ENCODE results near the gene GPR3. TPM values are rescaled to one million over a fixed set of nuclear protein-coding genes. Genes with fewer than 3 reads are reported as not detected.

GPR3 gene
- total and polyA plus RNA-seq, 2 of the 13 experiments (the other 11 are each of a cell fraction or from before 2014, with no cell fraction given), result 1.00 to 2.6 TPM

DNA sequence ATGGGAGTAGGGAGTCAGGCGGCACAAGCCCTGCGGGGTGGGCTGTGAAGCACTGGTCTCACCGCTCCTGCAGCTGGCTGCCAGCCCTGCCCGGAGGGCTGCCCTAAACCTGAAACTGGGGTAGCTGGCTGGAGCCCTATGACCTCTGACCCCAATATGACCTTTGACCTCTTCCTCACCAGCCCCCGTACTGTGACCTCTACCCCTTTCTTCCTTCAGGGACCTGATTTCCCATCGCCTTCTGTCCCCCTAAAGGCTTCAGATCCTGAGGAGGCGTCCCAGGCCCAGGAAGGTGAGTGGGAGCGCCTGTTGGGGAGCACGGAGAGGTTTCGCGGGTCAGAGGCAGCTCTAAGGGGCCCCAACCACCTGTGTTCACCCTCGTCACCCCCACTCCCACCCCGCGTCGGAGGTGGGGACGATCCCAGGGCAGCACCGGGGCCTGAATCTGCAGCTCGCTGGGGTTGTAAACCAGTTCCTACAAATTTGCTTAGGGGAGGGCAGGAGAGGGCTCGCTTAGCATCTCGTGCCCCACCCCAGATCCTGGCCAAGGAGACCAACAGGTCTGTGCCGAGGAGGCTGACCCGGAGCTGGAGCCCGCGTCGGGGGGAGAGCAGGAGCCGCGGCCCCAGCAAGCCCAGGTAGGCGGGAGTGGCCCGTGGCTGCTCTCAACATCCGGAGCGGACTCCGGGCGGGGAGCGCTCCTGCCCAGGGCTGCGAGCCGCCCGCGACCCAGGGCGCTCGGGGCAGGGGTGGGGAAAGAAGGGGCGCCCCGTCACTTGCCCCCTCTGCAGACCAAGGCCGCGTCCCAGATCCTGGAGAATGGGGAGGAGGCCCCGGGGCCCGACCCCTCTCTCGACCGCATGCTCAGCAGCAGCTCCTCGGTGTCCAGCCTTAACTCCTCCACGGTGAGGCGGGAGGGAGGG, 43.3 kb upstream of the GPR3 start:
- peak overlapping the region; percentile 22; the same call in 1 of the 2 replicates for H3K9ac ChIP-seq (ENCODE audit: insufficient read depth, low read depth, low read length)
- CTCF ChIA-PET (ENCODE audit: low intra/inter-chr PET ratio, low total read pairs), result no interaction called here
- intact Hi-C loops (cut with micrococcal nuclease; ENCODE audit: unreplicated experiment), result loop anchor here (1.0 kb wide), 1 partner anchor 8 kb away; no protein-coding TSS in a partner anchor
- no peak for TF ChIP-seq SP1 (IDR thresholded peaks at IDR 0.05)
- TF ChIP-seq SP1 (CRISPR knock-in tag; IDR thresholded peaks at IDR 0.05), result peak; percentile 33; the same call in 1 of the 2 replicates
- no peak for TF ChIP-seq ZNF766 (CRISPR knock-in tag; IDR thresholded peaks at IDR 0.05; ENCODE audit: borderline replicate concordance)
- TF ChIP-seq ZNF703 (CRISPR knock-in tag; IDR thresholded peaks at IDR 0.05; ENCODE audit: borderline replicate concordance), result no peak
- TF ChIP-seq, protein P1, sequence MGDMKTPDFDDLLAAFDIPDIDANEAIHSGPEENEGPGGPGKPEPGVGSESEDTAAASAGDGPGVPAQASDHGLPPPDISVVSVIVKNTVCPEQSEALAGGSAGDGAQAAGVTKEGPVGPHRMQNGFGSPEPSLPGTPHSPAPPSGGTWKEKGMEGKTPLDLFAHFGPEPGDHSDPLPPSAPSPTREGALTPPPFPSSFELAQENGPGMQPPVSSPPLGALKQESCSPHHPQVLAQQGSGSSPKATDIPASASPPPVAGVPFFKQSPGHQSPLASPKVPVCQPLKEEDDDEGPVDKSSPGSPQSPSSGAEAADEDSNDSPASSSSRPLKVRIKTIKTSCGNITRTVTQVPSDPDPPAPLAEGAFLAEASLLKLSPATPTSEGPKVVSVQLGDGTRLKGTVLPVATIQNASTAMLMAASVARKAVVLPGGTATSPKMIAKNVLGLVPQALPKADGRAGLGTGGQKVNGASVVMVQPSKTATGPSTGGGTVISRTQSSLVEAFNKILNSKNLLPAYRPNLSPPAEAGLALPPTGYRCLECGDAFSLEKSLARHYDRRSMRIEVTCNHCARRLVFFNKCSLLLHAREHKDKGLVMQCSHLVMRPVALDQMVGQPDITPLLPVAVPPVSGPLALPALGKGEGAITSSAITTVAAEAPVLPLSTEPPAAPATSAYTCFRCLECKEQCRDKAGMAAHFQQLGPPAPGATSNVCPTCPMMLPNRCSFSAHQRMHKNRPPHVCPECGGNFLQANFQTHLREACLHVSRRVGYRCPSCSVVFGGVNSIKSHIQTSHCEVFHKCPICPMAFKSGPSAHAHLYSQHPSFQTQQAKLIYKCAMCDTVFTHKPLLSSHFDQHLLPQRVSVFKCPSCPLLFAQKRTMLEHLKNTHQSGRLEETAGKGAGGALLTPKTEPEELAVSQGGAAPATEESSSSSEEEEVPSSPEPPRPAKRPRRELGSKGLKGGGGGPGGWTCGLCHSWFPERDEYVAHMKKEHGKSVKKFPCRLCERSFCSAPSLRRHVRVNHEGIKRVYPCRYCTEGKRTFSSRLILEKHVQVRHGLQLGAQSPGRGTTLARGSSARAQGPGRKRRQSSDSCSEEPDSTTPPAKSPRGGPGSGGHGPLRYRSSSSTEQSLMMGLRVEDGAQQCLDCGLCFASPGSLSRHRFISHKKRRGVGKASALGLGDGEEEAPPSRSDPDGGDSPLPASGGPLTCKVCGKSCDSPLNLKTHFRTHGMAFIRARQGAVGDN (CRISPR knock-in tag; IDR thresholded peaks at IDR 0.05), result peak; percentile 80
- TF ChIP-seq, protein P2, sequence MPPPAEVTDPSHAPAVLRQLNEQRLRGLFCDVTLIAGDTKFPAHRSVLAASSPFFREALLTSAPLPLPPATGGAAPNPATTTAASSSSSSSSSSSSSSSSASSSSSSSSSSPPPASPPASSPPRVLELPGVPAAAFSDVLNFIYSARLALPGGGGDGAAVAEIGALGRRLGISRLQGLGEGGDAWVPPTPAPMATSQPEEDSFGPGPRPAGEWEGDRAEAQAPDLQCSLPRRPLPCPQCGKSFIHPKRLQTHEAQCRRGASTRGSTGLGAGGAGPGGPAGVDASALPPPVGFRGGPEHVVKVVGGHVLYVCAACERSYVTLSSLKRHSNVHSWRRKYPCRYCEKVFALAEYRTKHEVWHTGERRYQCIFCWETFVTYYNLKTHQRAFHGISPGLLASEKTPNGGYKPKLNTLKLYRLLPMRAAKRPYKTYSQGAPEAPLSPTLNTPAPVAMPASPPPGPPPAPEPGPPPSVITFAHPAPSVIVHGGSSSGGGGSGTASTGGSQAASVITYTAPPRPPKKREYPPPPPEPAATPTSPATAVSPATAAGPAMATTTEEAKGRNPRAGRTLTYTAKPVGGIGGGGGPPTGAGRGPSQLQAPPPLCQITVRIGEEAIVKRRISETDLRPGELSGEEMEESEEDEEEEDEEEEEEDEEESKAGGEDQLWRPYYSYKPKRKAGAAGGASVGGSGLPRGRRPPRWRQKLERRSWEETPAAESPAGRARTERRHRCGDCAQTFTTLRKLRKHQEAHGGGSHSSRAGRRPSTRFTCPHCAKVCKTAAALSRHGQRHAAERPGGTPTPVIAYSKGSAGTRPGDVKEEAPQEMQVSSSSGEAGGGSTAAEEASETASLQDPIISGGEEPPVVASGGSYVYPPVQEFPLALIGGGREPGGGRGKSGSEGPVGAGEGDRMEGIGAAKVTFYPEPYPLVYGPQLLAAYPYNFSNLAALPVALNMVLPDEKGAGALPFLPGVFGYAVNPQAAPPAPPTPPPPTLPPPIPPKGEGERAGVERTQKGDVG (CRISPR knock-in tag; IDR thresholded peaks at IDR 0.05; ENCODE audit: borderline replicate concordance), result no peak
- TF ChIP-seq CREM (IDR thresholded peaks at IDR 0.05), result no peak
- no peak for TF ChIP-seq CREM (CRISPR knock-in tag; IDR thresholded peaks at IDR 0.05)
- TF ChIP-seq, protein P3, sequence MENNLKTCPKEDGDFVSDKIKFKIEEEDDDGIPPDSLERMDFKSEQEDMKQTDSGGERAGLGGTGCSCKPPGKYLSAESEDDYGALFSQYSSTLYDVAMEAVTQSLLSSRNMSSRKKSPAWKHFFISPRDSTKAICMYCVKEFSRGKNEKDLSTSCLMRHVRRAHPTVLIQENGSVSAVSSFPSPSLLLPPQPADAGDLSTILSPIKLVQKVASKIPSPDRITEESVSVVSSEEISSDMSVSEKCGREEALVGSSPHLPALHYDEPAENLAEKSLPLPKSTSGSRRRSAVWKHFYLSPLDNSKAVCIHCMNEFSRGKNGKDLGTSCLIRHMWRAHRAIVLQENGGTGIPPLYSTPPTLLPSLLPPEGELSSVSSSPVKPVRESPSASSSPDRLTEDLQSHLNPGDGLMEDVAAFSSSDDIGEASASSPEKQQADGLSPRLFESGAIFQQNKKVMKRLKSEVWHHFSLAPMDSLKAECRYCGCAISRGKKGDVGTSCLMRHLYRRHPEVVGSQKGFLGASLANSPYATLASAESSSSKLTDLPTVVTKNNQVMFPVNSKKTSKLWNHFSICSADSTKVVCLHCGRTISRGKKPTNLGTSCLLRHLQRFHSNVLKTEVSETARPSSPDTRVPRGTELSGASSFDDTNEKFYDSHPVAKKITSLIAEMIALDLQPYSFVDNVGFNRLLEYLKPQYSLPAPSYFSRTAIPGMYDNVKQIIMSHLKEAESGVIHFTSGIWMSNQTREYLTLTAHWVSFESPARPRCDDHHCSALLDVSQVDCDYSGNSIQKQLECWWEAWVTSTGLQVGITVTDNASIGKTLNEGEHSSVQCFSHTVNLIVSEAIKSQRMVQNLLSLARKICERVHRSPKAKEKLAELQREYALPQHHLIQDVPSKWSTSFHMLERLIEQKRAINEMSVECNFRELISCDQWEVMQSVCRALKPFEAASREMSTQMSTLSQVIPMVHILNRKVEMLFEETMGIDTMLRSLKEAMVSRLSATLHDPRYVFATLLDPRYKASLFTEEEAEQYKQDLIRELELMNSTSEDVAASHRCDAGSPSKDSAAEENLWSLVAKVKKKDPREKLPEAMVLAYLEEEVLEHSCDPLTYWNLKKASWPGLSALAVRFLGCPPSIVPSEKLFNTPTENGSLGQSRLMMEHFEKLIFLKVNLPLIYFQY (CRISPR knock-in tag; IDR thresholded peaks at IDR 0.05; ENCODE audit: borderline replicate concordance), result no peak
- no peak for TF ChIP-seq CHD4 (IDR thresholded peaks at IDR 0.05; ENCODE audit: borderline replicate concordance, low read length)
- no peak for TF ChIP-seq TOE1 (CRISPR knock-in tag; IDR thresholded peaks at IDR 0.05)

More for the DNA sequence above, 43.3 kb upstream of the GPR3 start:
- peak; percentile 65 for ATAC-seq
- H4K20me1 ChIP-seq (ENCODE audit: insufficient read depth, low read length), result no peaks in the 10 kb centered on the region
- peak overlapping the region; percentile 87 for H3K4me2 ChIP-seq (ENCODE audit: low read depth, low read length)
- H3K79me2 ChIP-seq (ENCODE audit: insufficient read depth, low read length), result no peaks in the 10 kb centered on the region
- in situ Hi-C loops (cut with HindIII; ENCODE audit: extremely low pct_ligation_motif_present, low pct_unique_long_range_greater_than_20kb), result no loop called here
- no peaks in the 10 kb centered on the region for H3K27me3 ChIP-seq (ENCODE audit: control insufficient read depth in 1 of 2, insufficient read depth in 2 of 2, low read length in 2 of 2)
- no peaks in the 10 kb centered on the region for H3K9me3 ChIP-seq (ENCODE audit: low read length)
- no TSS peak for BruUV-seq (replicated peaks)
- H3K4me1 ChIP-seq (ENCODE audit: insufficient read depth, low read length), result peaks cover 28% of the 10 kb centered on the region
- POLR2A ChIA-PET, result interaction anchor here (0.7 to 1.6 kb wide), 3 partner anchors 8 to 258 kb away, joined by 3 to 6 read pairs (median 3); partner anchors contain the start of gene MAP3K6
- DNase-seq (ENCODE audit: low spot score), result no peak
- peak overlapping the region; percentile 49 to 70 (median 57) for H3K4me3 ChIP-seq (replicated peaks in 1 of 3; ENCODE audit: insufficient read depth in 1 of 3, low read depth in 2 of 3, low read length in 3 of 3)
- no peak for FAIRE-seq
- H3K27ac ChIP-seq (ENCODE audit: extremely low read length, insufficient read depth, low read length), result no peak overlapping the region
- H3K36me3 ChIP-seq (replicated peaks in 1 of 2; ENCODE audit: control insufficient read depth in 1 of 2, insufficient read depth in 2 of 2, low read length in 2 of 2), result no peaks in the 10 kb centered on the region
- H2AFZ ChIP-seq (ENCODE audit: low read length), result no peak overlapping the region
- 57% methylated on average over 9 of the region's 51 CpGs for WGBS (ENCODE audit: low lambda C conversion rate)
